IMR-90 (cell line): Measurements from ENCODE around the gene RBM39. TPM values are rescaled to one million over a fixed set of nuclear protein-coding genes. Genes with fewer than 3 reads are reported as not detected.

ENCODE experiments used
- ATAC-seq: fragments of 200-7000 bp; cut with Tn5 transposase; 2 replicates; pipeline ENCODE4 v1.9.1; 2020; ENCODE audit warnings: low read depth, mild to moderate bottlenecking, moderate library complexity
- BruUV-seq: library from RNA; stranded (reverse); fragments of 400-500 nt; replicated peaks from 2 replicates; lab custom pipeline; 2021; lab: Mats Ljungman, UMichigan
- CTCF ChIA-PET: fragments of 300-600 bp; formaldehyde crosslinking; extraction: SDS; loops from one replicate; lab custom pipeline; 2021; ENCODE audit warnings: antibody characterized with exemption; lab: Yijun Ruan, JAX
- POLR2A ChIA-PET: fragments of 300-600 bp; sonication (Branson Sonifier 250); formaldehyde crosslinking; loops from one replicate; lab custom pipeline; 2022; ENCODE audit warnings: antibody characterized with exemption; ENCODE audit not compliant: unreplicated experiment; lab: Charles Lee
- DNase-seq: peaks from one replicate; pipeline ENCODE4 v3.0.0; 2013
- H2AFZ ChIP-seq: replicated peaks from 2 replicates; pipeline ENCODE3; 2013; ENCODE audit warnings: low read length, mild to moderate bottlenecking; ENCODE audit not compliant: poor library complexity
- H2AK5ac ChIP-seq: 2 replicates; pipeline ENCODE4 v1.6.1; 2013; ENCODE audit warnings: low read depth, low read length, inconsistent platforms
- H2AK9ac ChIP-seq: replicated peaks from 2 replicates; pipeline ENCODE3; 2013; ENCODE audit warnings: mild to moderate bottlenecking, low read depth, low read length, moderate library complexity; ENCODE audit not compliant: poor library complexity
- H2BK120ac ChIP-seq: 2 replicates; pipeline ENCODE4 v1.6.1; 2013; ENCODE audit warnings: low read depth, low read length, inconsistent platforms
- H2BK15ac ChIP-seq: 3 replicates; pipeline ENCODE4 v1.6.1; 2013; ENCODE audit warnings: low read depth, low read length, inconsistent platforms
- H2BK20ac ChIP-seq: 2 replicates; pipeline ENCODE4 v1.6.1; 2013; ENCODE audit warnings: low read depth, mild to moderate bottlenecking, inconsistent platforms, low read length, moderate library complexity
- H2BK5ac ChIP-seq: 2 replicates; pipeline ENCODE4 v1.6.1; 2013; ENCODE audit warnings: mild to moderate bottlenecking, low read depth, low read length, inconsistent platforms; ENCODE audit not compliant: poor library complexity, severe bottlenecking
- H3K14ac ChIP-seq: replicated peaks from 2 replicates; pipeline ENCODE4 v1.6.1; 2013; ENCODE audit warnings: low read depth, low read length, inconsistent platforms
- H3K18ac ChIP-seq: 2 replicates; pipeline ENCODE4 v1.6.1; 2013; ENCODE audit warnings: low read depth, low read length, control low read depth
- H3K23ac ChIP-seq: 2 replicates; pipeline ENCODE4 v1.6.1; 2013; ENCODE audit warnings: low read depth, low read length, inconsistent platforms
- H3K27ac ChIP-seq: 2 replicates; pipeline ENCODE4 v1.5.1; 2013; ENCODE audit warnings: mild to moderate bottlenecking, control low read depth, low read length; ENCODE audit not compliant: insufficient read depth
- H3K27me3 ChIP-seq: 2 replicates; pipeline ENCODE4 v1.6.1; 2013; ENCODE audit warnings: low read length; ENCODE audit not compliant: control insufficient read depth, insufficient read depth
- H3K36me3 ChIP-seq: 2 replicates; pipeline ENCODE4 v1.6.1; 2013; ENCODE audit warnings: low read length, mixed read lengths; ENCODE audit not compliant: control insufficient read depth, insufficient read depth
- H3K4ac ChIP-seq: 2 replicates; pipeline ENCODE4 v1.6.1; 2013; ENCODE audit warnings: low read depth, low read length, inconsistent platforms
- H3K4me1 ChIP-seq: 2 replicates; pipeline ENCODE4 v1.6.1; 2013; ENCODE audit warnings: low read length, mixed read lengths; ENCODE audit not compliant: control insufficient read depth, insufficient read depth
- H3K4me2 ChIP-seq: 2 replicates; pipeline ENCODE4 v1.6.1; 2013; ENCODE audit warnings: low read depth, mild to moderate bottlenecking, control low read depth, low read length, moderate library complexity
- H3K4me3 ChIP-seq: 2 replicates; pipeline ENCODE4 v1.5.1; 2013; ENCODE audit warnings: low read depth, mild to moderate bottlenecking, control low read depth, low read length, moderate library complexity; ENCODE audit not compliant: insufficient read depth
- H3K56ac ChIP-seq: 2 replicates; pipeline ENCODE4 v1.6.1; 2013; ENCODE audit warnings: low read length, inconsistent platforms; ENCODE audit not compliant: insufficient read depth; ENCODE audit errors: extremely low read depth
- H3K79me1 ChIP-seq, 2 experiments: 2 replicates each; pipeline ENCODE4 v1.6.1; 2013; ENCODE audit warnings: low read length in 2 of 2, inconsistent platforms in 1 of 2, low read depth in 1 of 2
- H3K9ac ChIP-seq: 2 replicates; pipeline ENCODE4 v1.6.1; 2013; ENCODE audit warnings: low read depth, low read length, control low read depth
- H3K9me1 ChIP-seq: 2 replicates; pipeline ENCODE4 v1.6.1; 2013; ENCODE audit warnings: low read length, inconsistent platforms; ENCODE audit not compliant: insufficient read depth
- H3K9me3 ChIP-seq: 2 replicates; pipeline ENCODE4 v1.6.1; 2013; ENCODE audit warnings: low read length; ENCODE audit not compliant: control insufficient read depth, insufficient read depth
- H4K20me1 ChIP-seq: 2 replicates; pipeline ENCODE4 v1.6.1; 2013; ENCODE audit warnings: low read length, inconsistent platforms; ENCODE audit not compliant: insufficient read depth
- H4K5ac ChIP-seq: 2 replicates; pipeline ENCODE4 v1.6.1; 2013; ENCODE audit warnings: mild to moderate bottlenecking, low read depth, low read length, control low read depth
- H4K8ac ChIP-seq, 2 experiments: 2 replicates each; pipeline ENCODE4 v1.6.1; 2013; ENCODE audit warnings: low read depth in 2 of 2, low read length in 2 of 2, control low read depth in 1 of 2, inconsistent platforms in 1 of 2
- H4K91ac ChIP-seq: 2 replicates; pipeline ENCODE4 v1.6.1; 2013; ENCODE audit warnings: low read depth, low read length, inconsistent platforms; ENCODE audit not compliant: insufficient read depth
- BHLHE40 ChIP-seq: fragments of 150-350 bp; IDR thresholded peaks from 2 replicates; pipeline ENCODE4 v1.6.1; 2016; ENCODE audit warnings: mild to moderate bottlenecking, low read depth, low read length
- CHD1 ChIP-seq: IDR thresholded peaks from 2 replicates; pipeline ENCODE4 v1.6.1; 2012; ENCODE audit warnings: low read depth, low read length, improper control_type of control experiment
- CTCF ChIP-seq: conservative IDR thresholded peaks from 2 replicates; pipeline ENCODE4 v1.5.1; 2012; ENCODE audit warnings: mild to moderate bottlenecking, low read depth, low read length, improper control_type of control experiment
- ELK1 ChIP-seq: fragments of 150-350 bp; IDR thresholded peaks from 2 replicates; pipeline ENCODE4 v1.6.1; 2016; ENCODE audit warnings: low read depth, mild to moderate bottlenecking, low read length, moderate library complexity, borderline replicate concordance
- MAFK ChIP-seq: IDR thresholded peaks from 2 replicates; pipeline ENCODE4 v1.6.1; 2012; ENCODE audit warnings: low read depth, low read length, improper control_type of control experiment
- MAZ ChIP-seq: IDR thresholded peaks from 2 replicates; pipeline ENCODE4 v1.6.1; 2012; ENCODE audit warnings: low read depth, mild to moderate bottlenecking, low read length, improper control_type of control experiment, moderate library complexity, borderline replicate concordance
- MXI1 ChIP-seq: IDR thresholded peaks from 2 replicates; pipeline ENCODE4 v1.6.1; 2012; ENCODE audit warnings: low read depth, mild to moderate bottlenecking, low read length, moderate library complexity, borderline replicate concordance
- NFE2L2 ChIP-seq: fragments of 150-350 bp; IDR thresholded peaks from 2 replicates; pipeline ENCODE4 v1.6.1; 2016; ENCODE audit warnings: low read depth, mild to moderate bottlenecking, low read length
- RAD21 ChIP-seq: IDR thresholded peaks from 2 replicates; pipeline ENCODE4 v1.6.1; 2012; ENCODE audit warnings: low read length, improper control_type of control experiment
- RCOR1 ChIP-seq: IDR thresholded peaks from 2 replicates; pipeline ENCODE4 v1.6.1; 2012; ENCODE audit warnings: mild to moderate bottlenecking, low read length, improper control_type of control experiment; ENCODE audit not compliant: insufficient replicate concordance
- RFX5 ChIP-seq: IDR thresholded peaks from 2 replicates; pipeline ENCODE4 v1.8.0; 2012; ENCODE audit warnings: low read depth, mild to moderate bottlenecking, low read length, moderate library complexity
- SMC3 ChIP-seq: fragments of 150-350 bp; IDR thresholded peaks from 2 replicates; pipeline ENCODE4 v1.6.1; 2016; ENCODE audit warnings: low read depth, mild to moderate bottlenecking, antibody characterized with exemption, low read length, moderate library complexity
- WGBS, 2 experiments: methylation state at CpG; one replicate each; pipeline versions ENCODE4 v1.1.5 to v1.1.7; 2013; ENCODE audit warnings: missing lambda C conversion rate in 2 of 2; ENCODE audit not compliant: insufficient read length in 1 of 2; ENCODE audit errors: extremely low coverage in 2 of 2; 5-methylcytosine and 5-hydroxymethylcytosine counted together
- dilution Hi-C: fragments of 300-500 bp; cut with HindIII; formaldehyde crosslinking; loops from one replicate; pipeline ENCODE4 v1.14.3; 2018; ENCODE audit warnings: low sequenced_read_pairs; ENCODE audit not compliant: unreplicated experiment
- in situ Hi-C: fragments of 300-500 bp; cut with MboI; formaldehyde crosslinking; loops from 3 replicates; pipeline ENCODE4 v1.14.3; 2019; ENCODE audit warnings: low sequenced_read_pairs, inconsistent platforms, mixed read lengths
- intact Hi-C: fragments of 100-400 bp; cut with micrococcal nuclease; formaldehyde crosslinking; loops from 2 replicates; pipeline ENCODE4 v1.10.0; 2022
- polyA plus RNA-seq, 3 experiments: library from polyadenylated mRNA; depleted of rRNA; stranded (reverse); fragments of >200 nt; gene quantifications; 2 replicates each; pipeline ENCODE4 v1.2.3, GENCODE V29; 2012; ENCODE audit warnings: low replicate concordance in 1 of 3
- total RNA-seq: library from RNA; depleted of rRNA; stranded (reverse); fragments of >200 nt; gene quantifications from 2 replicates; pipeline ENCODE4 v1.2.3, GENCODE V29; 2012

RBM39 gene
- total and polyA plus RNA-seq, 2 of the 4 experiments (the other 2 are of a cell fraction): 106 to 166 TPM

- intact Hi-C loops: loop anchor here (10.0 kb wide), 1 partner anchor 176 kb away; no protein-coding TSS in a partner anchor
- TF ChIP-seq MXI1 (no peak), CTCF (no peak), MAFK (no peak), NFE2L2 (no peak), BHLHE40 (no peak), RAD21 (no peak), MAZ (no peak), ELK1 (no peak), RFX5 (no peak), SMC3 (no peak), RCOR1 (no peak), CHD1 (no peak)
- no peaks in the 10 kb centered on the region for H3K4me1 ChIP-seq
These were observed 32.8 kb downstream of the RBM39 start for GRCh38 chr20:35709259-35709658.

More at GRCh38 chr20:35709259-35709658, 32.8 kb downstream of the RBM39 start:
- Histone ChIP-seq H2AK5ac (no peak overlapping the region), H2AK9ac (no peak overlapping the region), H3K9ac (no peak overlapping the region), H3K56ac (no peak overlapping the region), H4K8ac (no peak overlapping the region; a peak in 1 of 4 replicates), H2BK15ac (no peak overlapping the region), H3K36me3 (peaks cover 69% of the 10 kb centered on the region), H3K4me3 (no peak overlapping the region), H3K18ac (no peak overlapping the region), H3K14ac (no peak overlapping the region), H3K27ac (no peak overlapping the region), H3K4ac (no peak overlapping the region), H2AFZ (no peak overlapping the region), H2BK120ac (no peak overlapping the region), H3K27me3 (no peaks in the 10 kb centered on the region), H3K23ac (peak overlapping the region; percentile 82; the same call in 1 of the 2 replicates), H4K20me1 (peaks cover 75% of the 10 kb centered on the region), H4K91ac (no peak overlapping the region), H2BK20ac (no peak overlapping the region), H3K9me1 (no peaks in the 10 kb centered on the region), H3K79me1 (peaks cover 13 to 53% of the 10 kb centered on the region in 2 experiments), H3K9me3 (no peaks in the 10 kb centered on the region), H3K4me2 (no peak overlapping the region), H2BK5ac (peak overlapping the region; percentile 15), H4K5ac (no peak overlapping the region)
- ChIA-PET POLR2A (no interaction called here), CTCF (interaction anchor here (0.9 kb wide), 1 partner anchor 25 kb away, joined by 3 read pairs; no protein-coding TSS in a partner anchor)
- WGBS, 2 experiments: no CpG with 5 or more reads among the region's 1 CpG
- DNase-seq (no peak), ATAC-seq (no peak)
- in situ Hi-C loops: no loop called here
- dilution Hi-C loops: no loop called here
- BruUV-seq: no TSS peak
